Measurements from ENCODE around the gene ARMS2.

ARMS2 gene

DNA sequence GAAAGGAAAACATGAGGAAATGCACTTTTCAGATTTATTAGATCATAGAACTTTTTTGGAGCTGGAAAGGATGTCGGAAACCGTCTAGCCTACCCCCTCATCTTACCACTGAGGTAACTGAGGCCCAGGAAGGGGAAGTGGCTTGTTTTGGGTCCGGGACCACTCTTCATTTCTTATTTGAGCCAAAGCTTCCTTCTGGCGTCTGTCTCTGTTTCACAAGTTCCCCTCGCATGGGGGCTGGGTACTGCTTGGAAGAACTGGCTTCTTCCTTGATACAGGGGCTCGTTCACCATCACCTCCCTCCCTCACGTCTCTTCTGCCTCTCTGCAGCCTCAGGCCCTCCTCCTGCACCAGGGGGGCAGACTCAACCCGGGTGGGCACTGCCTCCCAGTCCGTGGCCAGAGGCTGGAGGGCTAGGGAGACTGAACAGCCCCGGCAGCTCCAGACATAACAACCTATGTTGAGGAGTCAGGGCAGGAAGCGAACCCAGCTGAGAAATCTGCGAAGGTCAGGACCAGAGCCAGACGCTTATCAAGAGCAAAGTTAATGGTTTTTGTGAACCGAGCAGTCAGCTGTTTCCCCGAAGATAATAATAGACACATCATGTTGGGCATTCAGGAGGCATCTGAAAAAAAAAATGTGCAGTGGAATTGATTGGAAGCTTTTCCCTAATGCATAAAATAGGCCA, 19.8 kb downstream of the ARMS2 start:
- no peak for DNase-seq

DNA sequence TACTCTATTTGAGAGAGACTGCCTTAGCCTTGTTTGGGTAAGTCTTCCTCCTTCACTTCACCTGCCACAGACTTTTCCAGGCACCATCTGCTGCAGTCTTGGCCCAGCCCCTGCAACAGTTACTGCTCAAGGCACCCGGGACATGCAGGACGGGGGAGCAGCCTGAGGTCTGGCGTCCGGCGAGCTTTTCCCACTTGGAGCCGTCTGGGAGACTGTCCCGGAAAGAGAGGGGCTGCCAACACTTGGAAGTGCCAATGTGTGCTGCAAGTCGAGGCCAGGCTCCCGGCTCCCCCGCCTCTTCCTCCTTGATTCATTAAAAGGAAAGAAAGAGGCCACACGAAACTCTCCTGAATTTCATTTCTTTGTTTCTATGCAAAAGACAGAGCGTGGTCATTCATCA, 20.6 kb downstream of the ARMS2 start:
- DNase-seq, result no peak

DNA sequence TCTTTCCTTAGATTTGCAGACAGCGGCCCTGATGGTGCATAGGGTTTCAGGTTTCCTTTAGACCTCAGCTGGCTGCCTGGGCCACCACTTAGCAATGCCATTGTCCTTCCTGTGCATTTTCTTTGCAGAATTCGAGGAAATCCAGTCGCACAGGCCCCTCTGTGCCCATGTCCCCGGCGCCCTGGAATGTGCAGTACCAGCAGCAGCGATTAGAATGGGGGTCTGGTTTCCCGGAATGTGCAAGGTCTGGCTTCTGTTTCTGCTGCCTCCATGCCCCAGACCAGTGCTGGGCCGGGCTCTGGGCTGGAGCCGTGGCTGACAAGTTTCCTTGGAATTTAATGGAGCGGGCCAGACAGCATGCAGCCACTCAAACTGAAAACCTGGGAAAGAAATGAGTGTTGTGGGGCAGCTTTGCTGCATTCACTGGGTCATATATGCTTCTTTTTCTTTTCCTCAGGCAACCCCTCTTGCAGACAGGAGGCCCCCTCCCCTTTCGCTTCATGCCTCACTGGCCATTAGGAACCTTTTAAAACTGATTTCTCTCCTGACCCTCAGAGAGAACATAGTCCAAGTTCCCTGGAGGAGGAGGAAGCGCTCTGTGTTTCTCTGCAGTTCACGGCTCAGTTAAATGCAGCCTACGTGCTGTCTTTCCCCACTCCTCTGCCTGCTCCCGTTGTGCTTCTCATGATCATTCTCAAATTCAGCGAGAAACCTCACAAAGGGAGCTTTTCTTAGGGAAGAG, 21.3 kb downstream of the ARMS2 start:
- DNase-seq, result no peak

DNA sequence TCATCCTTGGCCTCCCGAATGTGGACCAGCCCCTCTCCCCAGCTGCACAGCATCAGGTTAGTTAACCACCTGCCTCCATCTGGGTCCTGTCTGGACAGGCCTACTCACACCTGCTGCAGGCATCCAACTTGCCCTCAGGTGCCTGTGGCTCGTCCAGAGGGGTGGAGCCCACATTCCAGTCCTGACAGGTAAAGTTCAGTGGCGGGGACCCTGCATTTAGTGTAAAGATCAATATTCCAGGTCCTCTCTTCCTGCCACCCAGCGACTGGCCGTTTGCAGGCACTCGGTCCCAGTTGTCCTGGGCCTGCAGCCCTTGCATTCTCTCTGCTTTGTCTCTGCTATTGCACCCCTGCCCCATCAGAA, 21.9 kb downstream of the ARMS2 start:
- DNase-seq, result no peak

DNA sequence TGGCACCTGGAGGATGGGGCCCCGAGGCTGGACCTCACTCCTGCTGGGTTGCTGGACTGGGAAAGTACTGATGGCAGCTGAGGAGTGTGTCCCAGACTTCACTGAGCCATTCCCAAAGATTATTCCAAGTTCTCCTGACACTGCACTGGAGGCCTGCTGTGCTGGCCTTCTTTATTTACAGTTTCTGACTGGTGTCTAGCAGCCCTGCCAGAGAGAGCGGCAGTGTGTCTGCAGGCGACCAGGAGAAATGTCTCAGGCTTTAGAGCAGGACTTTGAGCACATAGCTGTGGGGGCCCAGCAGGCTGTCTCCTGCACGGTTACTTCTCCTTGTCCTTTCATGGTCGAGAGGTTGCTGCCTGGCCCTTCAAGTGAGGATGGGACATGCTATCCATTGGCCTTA, 23.0 kb downstream of the ARMS2 start:
- DNase-seq, result no peak

DNA sequence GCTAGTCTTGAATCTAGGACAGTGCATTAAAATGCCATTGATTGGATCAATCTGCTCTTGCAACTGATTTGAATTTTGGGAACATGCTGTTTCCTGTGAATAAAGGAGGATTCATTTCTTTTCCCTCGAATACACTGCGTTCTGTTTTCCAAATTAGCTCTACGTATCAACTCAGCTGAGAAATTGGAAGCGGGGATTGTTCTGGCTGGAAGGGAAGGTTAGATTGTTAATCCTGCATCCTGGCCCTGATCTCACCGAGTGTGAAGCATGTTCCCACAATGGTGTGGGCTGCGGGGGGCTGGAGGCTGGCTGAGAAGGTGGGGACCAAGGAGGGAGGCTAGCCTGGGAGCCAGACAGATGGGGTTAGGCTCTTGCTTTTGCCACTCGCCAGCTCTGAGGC, 24.5 kb downstream of the ARMS2 start:
- DNase-seq, result no peak

DNA sequence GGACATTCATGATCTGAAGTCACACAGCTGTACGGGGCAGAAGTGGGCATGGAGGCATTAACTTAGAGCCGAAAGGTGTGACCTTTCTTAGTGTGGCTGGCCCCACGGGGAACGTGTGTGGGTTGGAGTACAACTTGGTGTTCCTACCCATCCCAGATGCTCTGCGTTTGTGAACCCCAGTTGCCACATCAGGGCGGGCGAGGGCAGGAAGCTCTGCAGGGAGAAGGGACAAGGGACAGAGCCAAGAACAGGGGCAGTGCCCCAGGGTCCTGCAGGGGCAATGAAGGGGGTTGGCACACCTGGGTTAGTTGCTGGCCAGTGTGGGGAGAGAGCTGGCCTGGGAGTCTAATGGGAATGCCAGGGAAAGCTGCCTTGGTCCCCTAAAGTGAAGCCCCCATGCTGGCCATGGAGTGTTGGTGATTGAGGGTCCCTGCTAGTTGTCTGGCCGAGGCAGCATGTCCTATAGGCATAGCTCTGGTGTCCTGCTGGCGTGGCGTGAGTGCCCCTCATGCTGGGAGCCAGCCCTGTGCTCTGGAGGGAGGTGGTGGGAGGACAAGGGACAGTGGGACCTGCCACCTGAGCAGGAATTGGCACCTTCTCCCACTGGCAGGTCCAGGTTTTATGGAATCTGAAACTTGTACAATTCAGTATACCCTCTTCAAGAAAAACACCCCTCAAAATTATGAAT, 25.8 kb downstream of the ARMS2 start:
- DNase-seq, result no peak

DNA sequence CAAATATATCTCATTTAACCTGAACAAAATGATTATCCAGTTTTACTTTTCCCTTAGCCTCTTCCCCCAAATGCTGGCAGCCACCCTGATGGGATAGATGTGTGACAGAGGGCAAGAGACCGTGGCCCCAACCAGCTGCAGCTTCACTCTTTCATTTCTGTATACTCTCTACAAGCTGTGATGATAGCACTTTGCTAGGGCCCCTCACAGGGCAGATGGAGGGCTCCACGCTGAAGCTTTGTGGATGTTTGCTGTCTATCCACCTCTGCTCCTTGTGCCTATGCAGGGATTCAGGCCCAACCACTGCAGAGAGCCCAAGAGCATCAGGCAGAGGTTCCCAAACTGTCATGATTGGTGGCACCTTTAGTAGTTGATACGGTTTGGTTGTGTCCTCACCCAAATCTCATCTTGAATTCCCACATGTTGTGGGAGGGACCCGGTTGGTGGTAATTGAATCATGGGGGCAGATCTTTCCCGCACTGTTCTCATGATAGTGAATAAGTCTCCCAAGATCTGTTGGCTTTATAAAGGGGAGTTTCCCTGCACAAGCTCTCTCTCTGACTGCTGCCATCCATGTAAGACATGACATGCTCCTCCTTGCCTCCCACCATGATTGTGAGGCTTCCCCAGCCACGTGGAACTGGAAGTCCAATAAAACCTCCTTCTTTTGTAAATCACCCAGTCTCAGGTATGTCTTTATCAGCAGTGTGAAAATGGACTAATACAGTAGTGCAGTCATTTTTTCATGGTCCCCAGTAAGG, 27.0 kb downstream of the ARMS2 start:
- DNase-seq, result no peak

DNA sequence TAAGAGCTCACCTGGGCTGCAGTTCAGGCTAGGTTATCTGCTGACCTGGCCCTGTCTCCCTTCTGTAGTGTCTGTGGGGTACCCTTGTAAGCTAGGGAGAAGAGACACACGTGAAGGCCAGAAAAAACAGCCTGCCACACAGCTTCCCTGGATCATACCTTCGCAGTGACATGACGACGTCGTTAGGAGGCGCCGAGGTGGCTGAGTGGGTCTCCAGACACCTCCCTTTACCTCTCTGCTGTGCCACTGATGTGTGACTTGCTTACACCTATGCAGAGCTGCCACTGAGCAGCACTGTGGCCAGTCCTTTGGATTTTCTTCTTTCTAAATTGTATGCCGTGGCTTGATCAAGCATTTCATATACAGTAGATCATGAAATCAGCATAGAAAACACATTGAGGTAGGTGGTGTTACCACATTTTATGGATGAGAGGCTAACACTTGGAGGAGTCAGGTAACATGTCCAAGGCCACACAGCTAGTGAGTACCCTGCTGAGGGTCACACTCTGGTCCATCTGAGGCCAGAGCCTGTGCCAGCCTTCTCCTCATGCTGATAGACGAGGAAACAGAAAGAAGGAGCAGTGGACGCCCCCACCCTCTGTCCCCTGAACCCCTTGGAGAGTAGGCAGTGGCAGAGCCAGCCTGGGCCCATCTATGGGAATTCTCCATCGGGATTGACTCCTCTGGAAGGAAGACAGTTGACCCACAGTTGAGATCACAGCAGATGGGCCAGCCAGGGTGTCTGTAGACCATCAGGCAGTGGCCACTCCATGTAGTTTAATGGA, 30.0 kb downstream of the ARMS2 start:
- no peak for DNase-seq

DNA sequence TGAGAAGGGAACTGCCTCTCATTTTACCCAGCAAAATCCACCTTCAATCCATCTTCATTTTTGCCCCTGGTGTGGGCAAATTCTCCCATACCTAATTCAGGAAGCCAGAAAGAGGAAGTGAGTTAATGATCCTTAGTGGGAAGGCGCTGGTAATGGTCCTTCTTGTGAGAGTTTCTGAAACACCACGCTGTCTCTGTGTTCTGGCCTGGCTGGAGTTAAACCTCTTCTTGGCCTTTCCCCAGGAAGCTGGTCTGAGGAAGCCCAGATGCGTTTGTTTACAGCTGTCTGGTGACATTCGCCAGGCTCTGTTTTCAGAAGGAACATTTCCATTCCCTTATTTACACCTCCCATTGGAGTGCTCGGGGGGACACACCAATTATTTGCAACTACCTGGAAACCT, 31.2 kb downstream of the ARMS2 start:
- DNase-seq, result no peak

DNA sequence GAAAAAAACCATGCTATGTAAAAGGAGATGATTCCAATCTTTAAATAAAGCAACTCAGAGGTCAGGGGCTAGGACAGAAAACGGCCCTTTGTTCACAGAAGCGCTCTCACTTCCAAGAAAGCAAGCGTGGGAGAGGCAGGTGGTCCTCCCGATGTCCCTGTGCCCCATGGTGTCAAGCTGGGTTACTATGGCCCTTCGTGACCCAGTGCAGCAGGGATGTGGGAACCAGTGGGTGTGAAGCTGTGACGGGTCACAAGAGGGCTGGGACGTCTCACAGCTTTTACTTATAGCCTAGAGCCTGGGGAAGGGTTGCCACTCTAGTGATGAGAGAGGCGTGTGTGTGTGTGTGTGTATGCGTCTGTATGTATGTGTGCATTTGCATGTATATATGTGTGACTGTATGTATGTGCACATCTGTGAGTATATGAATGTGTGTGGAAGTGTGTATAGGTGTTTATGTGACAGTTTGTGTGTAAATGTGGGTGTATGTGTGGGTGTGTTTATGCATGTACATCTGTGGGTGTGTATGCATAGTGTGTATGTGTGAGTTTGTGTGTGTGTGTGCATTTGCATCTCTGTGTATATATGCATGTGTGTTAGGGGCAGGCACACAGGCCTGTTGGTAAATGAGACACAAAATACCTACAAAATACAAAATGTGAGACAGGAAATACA, 32.1 kb downstream of the ARMS2 start:
- DNase-seq, result no peak

DNA sequence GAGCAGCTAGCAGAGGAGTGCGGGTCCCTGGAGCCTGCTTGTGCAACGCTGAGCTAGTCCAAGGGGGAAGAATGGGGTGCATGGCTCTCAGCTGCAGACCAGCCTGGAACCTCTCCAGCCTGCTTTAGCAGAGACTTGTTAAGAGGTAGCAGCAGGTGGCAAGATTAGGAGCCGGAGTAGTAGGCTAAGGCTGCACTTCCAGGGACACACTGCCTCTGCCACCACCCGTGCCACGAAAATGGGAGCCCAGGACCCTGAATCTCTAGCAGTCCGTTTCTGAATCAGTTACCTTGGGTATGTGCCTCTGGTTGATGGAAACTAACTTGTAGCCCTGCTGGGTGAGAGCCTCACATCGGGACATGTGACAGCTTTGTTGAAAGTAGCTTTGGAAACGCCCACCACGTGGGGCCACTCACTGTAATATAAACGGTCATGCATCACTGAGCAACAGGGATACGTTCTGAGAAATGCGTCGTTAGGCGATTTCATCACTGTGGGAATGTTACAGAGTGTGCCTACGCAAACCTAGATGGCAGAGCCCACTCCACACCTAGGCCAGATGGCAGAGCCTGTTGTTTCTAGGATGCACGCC, 32.8 kb downstream of the ARMS2 start:
- no peak for DNase-seq

DNA sequence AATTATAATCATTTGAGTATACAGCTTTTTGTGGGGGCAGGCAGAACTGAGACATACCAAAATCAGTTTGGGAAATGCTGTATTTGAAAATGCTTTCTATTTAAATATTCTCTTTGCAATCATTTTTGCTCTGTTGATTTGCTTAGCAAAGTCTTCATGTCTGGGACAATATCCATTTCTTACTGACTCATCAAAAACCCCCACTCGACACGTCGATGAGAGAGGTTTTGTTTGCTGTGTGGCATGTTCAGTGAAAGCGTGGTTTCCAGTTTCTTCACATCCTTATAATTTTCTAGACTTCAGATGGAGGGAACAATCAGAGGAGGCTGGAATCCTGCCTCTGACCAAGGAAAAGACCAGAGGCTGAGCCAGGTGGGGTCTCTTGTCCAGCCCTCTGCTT, 35.8 kb downstream of the ARMS2 start:
- DNase-seq, result no peak

DNA sequence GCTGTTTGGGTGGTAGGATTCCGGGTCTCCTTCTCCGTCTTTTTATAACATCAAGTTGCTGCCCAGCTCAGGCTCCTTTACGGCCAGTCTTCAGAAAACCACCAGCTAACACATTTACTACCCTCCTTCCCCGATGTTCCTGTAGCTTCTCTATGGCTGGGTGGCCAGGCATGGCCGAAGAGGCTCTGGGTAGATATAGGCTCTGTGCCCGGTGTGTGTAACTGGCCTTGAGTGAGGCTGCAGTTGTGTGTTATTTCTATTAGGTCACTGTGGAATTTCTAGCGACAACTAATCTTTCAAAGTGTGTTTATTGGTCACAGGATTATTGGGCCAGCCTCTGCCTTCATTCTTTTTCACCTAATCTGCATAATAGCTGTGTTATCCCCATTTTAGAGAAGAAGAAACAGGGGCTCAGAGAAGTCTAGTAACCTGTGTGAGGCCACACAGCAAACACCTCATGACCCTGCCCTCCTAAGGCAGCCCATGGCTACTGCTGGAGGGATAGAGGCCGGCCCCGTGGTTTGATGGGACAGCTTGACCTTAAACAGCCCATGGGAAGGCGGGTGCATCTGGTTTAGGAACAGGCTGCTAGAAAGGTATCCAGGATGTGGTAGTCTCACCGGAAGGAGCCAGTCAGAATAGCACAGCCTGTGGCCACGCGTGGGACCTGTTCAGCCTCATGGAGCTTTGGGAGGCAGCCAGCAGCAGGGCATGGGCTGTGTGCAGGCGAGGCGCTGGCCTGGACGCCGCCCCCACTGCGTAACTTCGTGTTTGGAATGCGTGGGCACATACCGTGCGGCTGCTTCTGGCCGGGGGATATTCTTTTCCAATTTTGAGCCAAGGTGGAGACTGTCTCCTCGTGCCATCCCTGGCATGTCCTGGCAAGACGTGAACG, 36.6 kb downstream of the ARMS2 start:
- peak; percentile 32 for DNase-seq

DNA sequence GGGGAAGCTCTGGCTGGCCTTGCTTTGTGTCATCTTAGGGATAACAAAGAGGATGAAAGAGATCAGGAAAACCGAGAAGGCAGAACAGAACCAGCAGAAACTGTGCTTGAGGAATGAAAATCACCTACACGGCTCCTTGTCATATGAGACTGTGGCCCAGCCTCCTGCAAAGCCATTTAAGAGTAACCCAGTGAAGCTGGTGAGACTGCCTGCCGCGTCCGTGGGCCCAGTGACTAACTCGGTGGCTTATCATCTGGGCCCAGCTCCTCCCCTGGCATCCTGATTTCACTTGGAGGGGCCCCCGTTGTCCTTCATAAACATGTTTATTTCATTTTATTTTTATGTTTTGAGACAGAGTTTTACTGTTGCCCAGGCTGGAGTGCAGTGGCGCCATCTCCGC, 37.6 kb downstream of the ARMS2 start:
- DNase-seq, result no peak

DNA sequence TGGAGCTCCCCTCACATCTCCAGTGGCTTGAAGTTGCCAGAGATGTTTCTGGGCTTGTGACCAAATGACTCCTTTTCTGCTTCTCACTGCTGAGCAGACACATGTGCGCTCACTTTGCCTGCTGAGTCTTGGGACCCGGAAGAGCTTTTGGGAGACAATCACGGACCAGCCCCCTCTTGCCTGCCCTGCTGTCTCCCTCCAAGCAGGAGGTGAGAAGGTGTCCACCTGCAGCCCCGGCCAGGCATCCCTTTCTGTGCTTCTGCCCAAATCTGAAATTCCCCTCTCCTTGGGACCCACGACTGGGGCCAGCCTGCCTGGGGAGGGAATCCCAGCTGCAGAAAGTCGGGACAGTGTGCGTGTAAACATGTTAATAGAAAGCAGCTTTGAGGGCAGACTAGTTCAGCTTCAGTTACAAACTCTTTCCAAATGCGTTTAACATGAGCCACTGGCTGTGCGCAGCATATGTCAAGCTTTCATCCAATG, 38.6 kb downstream of the ARMS2 start:
- DNase-seq, result no peak

DNA sequence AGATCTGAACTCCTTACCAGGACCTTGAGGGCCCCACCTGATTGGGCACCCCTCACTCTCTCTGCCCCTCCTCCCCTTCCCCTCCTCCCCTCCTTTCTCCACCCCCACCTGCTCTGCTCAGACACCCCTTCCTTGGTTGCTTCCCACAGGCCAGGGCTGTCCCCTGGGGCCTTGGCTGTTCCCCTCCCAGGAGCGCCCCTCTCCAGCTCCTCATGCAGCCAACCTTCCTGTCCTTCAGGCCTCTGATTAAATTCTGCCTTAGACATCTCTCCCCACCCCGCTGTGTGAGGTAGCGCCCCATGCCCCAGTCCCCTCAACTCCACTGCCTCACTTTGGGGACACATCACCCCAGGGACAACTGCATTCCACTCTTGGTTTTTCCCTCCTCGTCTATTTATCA, 39.3 kb downstream of the ARMS2 start:
- no peak for DNase-seq

DNA sequence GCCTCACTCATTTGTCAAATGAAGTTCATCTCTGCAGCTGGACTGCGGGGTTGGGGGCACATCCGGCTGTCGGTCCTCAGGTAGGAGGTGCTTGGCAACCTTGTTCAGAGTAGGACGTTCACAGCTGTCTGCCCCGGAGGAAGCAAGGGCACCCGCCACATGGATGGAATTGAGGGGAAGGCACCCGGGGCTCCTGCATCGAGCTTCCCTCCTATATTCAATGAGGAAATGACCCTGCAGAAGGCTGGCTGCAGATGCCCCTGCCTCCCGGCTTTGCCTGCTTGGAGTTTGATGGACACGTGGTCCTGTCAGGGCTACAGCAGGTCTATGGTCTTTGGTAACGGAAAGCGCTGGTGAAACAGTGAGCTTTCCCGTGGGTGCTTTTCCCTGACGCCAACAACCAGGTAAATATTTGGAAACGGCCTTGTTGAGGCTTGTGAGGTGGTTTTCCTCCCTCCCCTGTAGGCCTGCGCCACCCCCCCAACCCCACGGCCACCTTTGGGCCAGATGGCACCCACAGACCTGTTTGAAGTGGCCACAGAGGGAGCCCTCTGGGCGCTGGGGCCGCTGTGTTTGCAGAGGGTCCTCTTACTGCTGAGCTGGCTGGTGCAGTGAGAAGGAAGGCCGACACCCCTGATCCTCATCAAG, 39.8 kb downstream of the ARMS2 start:
- DNase-seq, result no peak

DNA sequence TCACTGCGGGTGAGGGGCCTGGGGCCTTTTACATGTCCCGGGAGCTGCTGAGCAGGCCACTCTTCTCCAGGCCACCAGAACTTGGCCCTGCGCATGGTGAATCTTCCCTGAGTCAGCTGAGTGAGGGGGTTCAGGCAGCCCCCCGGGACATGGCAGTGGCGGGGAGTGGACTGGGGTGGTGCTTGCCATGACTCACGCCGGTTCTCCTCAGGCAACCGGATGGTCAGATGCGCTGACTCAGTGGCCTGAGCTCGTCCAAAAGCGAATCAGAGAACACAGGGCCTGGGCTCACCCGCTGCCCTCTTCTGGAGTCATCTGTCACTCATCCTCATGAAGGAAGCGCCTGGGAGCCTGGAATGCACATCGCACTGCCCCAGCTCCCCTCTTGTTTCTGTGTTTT, 40.4 kb downstream of the ARMS2 start:
- DNase-seq, result no peak
